Tongue (tissue), 2 donors: ENCODE measurements around the gene DYNLL2. TPM values are rescaled to one million over a fixed set of nuclear protein-coding genes. Genes with fewer than 3 reads are reported as not detected.
"Not testable (repeated sequence)": the region's sequence is repeated elsewhere in the genome, so short reads cannot be mapped to it uniquely, and the experiment has no call there.

ENCODE experiments used
- DNase-seq: peaks from one replicate; pipeline ENCODE4 v3.0.0-alpha.2; 2015
- total RNA-seq: library from RNA; depleted of rRNA; stranded (reverse); fragments of >200 nt; gene quantifications from one replicate; pipeline ENCODE4 v1.2.3, GENCODE V29; 2014

Gene DYNLL2
- total RNA-seq = 21.6 TPM

- DNase-seq = peak; percentile 98
Measured at GRCh38 chr17:58082870-58083490, at the start of gene DYNLL2. Gene DYNLL2 (plus strand): TSS chr17:58083419. CDS start chr17:58087091, 3,672 bp downstream.

GRCh38 chr17:58039975-58040374 is 43.2 kb upstream of the DYNLL2 start:
- DNase-seq = no peak

GRCh38 chr17:58040386-58040785 is 42.8 kb upstream of the DYNLL2 start:
- DNase-seq = no peak

GRCh38 chr17:58041161-58041560 is 42.1 kb upstream of the DYNLL2 start:
- DNase-seq = no peak

GRCh38 chr17:58043221-58044181 is 39.7 kb upstream of the DYNLL2 start:
- no peak for DNase-seq

- not testable (repeated sequence) for DNase-seq
Measured at GRCh38 chr17:58044256-58044655, 39.0 kb upstream of the DYNLL2 start.

GRCh38 chr17:58046239-58047094 is 36.8 kb upstream of the DYNLL2 start:
- no peak for DNase-seq

GRCh38 chr17:58047376-58048150 is 35.7 kb upstream of the DYNLL2 start:
- no peak for DNase-seq

- no peak for DNase-seq
Measured at GRCh38 chr17:58049533-58049932, 33.7 kb upstream of the DYNLL2 start.

GRCh38 chr17:58050966-58051365 is 32.3 kb upstream of the DYNLL2 start:
- DNase-seq = no peak

GRCh38 chr17:58051468-58051867 is 31.8 kb upstream of the DYNLL2 start:
- no peak for DNase-seq

GRCh38 chr17:58052407-58052806 is 30.8 kb upstream of the DYNLL2 start:
- no peak for DNase-seq

GRCh38 chr17:58052945-58053715 is 30.1 kb upstream of the DYNLL2 start:
- peak; percentile 17 for DNase-seq

- no peak for DNase-seq
Measured at GRCh38 chr17:58054641-58055040, 28.6 kb upstream of the DYNLL2 start.

GRCh38 chr17:58056476-58056875 is 26.7 kb upstream of the DYNLL2 start:
- DNase-seq = no peak

GRCh38 chr17:58059141-58059540 is 24.1 kb upstream of the DYNLL2 start:
- DNase-seq = peak; percentile 92

- peak; percentile 88 for DNase-seq
Measured at GRCh38 chr17:58060596-58061191, 22.5 kb upstream of the DYNLL2 start.

GRCh38 chr17:58061672-58062071 is 21.5 kb upstream of the DYNLL2 start:
- no peak for DNase-seq

GRCh38 chr17:58065238-58065637 is 18.0 kb upstream of the DYNLL2 start:
- DNase-seq = no peak

- DNase-seq = no peak
Measured at GRCh38 chr17:58066401-58066800, 16.8 kb upstream of the DYNLL2 start.
